KBM-7 (cell line): ENCODE data around the gene KRTAP13-4.

Experiments used
- DNase-seq: peaks from one replicate; pipeline ENCODE4 v3.0.0-alpha.2; 2015
- in situ Hi-C: fragments of 300-500 bp; cut with MboI; formaldehyde crosslinking; loops from 2 replicates; pipeline ENCODE4 v1.14.3; 2020; ENCODE audit warnings: low sequenced_read_pairs, low pct_unique_long_range_greater_than_20kb, mixed read lengths

The KRTAP13-4 gene

DNA sequence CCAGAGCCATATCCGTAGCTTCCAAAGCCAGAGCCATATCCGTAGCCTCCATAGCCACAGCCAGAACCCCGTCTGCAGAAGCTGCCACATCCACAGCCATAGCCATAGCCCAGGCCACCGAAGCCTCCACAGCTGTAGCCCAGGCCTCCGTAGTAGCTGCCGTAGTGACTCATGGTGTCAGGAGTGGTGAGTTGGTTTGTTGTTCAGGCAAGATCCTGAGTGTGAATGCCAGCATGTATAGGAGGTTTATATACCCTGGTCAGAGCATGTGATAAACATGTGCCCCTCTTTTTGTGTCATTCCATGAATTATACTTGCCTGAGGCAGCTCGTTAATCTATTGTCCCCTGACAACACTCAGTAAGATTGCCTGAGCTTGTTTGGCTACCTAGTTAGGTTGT is 50.1 kb downstream of the KRTAP13-4 start, which contains the start of gene KRTAP19-1:
Gene KRTAP19-1 (minus strand): TSS at position 223 of the 400 bp plus-strand sequence. CDS start 50 bp downstream, at position 173.
- no peak for DNase-seq
- in situ Hi-C loops = no loop called here
